HG02981 (cell line): ENCODE measurements around the gene MAGI1.
"Not testable (repeated sequence)": the region's sequence is repeated elsewhere in the genome, so short reads cannot be mapped to it uniquely, and the experiment has no call there.

ENCODE experiments used
- ATAC-seq: cut with Tn5 transposase; IDR thresholded peaks from one replicate; pipeline ENCODE4 v1.9.1; 2021; ENCODE audit warnings: mild to moderate bottlenecking, moderate library complexity; ENCODE audit not compliant: unreplicated experiment

MAGI1 gene

GRCh38 chr3:66041116-66041515 lies 2.4 kb upstream of the MAGI1 start:
- no peak for ATAC-seq

GRCh38 chr3:66039590-66039887 lies 821 bp upstream of the MAGI1 start:
- ATAC-seq = no peak

- peak; percentile 23 for ATAC-seq
These were observed 363 bp downstream of the MAGI1 start for GRCh38 chr3:66038384-66038725.

DNA sequence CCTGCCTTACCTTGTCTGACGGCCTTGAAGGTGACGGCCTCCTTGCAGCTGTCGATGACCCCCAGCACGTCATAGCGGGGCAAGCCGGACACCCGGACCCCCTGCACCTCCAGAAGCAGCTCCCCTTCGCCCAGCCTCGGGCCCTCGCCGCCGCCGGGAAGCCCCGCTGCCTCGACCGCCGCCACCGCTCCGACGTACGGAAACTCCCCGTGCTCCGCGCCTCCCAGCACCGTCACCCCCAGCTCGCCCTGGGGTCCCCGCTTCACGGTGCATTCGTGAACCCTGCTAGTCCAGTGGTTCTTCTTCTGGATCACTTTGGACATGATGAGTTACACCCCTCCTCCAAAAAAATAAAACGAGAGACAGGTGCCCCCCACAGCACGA lies 740 bp downstream of the MAGI1 start:
- ATAC-seq = no peak

DNA sequence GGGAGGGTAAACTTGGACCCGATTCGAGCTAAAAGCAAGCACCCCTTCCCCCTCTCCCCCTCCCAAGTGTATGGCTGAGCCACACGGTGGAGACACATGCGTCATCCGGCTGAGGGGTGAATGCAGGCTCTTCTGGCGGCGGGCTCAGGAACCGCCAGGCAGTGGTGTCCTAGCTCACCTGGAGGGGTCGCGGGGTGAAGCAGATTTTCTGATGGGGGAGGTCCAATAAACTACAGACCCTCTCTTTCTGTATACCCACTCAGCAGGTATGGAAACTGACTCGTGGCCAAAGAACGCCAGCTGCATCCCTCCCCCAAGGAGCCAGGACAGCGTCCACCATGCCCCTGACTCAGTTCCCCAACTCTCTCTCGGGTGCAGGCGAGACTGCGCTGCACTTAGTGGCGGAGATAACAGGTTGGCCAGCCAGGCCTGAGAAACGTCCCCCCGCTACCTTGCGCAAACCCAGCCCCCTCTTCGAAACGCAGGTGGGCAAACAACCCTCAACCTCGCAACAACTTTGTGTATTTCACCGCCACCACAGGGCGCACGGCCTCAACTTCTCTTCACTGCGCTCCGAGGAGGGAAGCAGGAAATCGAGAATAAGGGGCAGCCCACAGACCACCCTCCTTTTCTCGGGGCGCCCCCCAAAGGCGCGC lies 1.3 kb downstream of the MAGI1 start:
- ATAC-seq = no peak

DNA sequence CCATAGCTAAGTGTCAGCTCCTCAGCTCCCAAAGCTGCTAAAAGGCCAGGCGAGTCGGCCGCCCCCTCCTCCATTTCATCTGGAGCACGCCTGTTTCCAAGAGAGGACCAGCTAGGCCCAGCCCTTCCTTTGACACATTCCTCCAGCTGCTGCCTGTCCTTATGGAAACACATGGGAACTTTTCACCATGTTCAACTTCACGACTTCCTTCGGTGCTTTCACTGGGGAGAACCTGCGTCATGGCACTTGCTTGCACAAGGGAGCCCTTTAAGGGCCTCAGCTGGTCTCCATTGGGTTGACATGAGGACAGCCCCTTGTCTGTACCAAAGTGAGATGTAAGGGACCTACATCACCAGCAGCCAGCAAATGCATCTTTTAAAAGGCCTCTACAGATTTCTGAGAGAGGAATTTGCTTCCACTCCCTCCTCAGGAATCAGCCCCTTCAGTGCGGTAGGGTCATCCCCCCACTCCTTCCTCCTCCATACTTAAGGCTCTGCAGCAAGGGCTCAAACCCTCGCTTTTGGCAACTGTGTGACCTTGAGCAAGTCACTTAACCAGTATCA lies 2.1 kb downstream of the MAGI1 start:
- ATAC-seq = no peak

GRCh38 chr3:66035763-66036477 lies 2.8 kb downstream of the MAGI1 start:
- ATAC-seq = no peak

DNA sequence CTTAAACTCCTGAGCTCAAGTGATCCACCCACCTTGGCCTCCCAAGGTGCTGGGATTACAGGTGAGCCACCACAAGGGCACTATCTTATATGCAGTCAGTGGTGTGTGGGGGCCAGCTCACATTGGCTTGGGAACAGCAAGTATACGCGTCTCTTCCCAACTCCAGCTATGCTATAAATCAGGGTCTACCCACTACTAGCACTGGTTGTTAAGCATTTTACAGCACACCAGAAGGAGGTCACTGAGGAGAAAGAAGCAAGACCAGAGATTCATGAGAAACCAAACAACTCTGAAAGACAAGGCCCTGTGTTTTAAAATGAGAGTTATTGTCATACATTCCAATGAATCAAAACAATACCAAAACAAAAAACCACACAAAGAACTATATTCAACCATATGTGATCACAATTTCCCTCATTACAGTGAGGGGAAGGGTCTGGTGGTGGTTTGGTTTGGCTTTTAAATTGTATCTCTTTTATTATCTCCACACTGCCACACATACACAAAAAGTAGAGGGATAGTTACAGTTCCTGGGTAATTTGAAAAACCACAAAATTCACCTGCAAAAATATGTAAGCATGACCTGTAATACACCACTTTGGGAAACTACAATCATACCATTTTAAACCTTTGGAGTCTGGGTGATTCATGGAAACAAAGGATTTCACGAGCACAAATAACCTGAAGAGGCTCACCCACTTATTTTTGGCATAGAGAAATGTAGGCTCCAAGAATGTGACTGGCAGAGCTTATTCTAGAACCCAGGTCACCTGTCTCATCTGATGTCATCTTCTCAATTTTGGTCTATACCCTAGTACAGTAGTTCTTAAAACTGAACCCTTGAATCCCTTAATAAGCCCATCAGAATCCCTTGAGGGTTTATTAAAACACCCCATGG lies 5.2 kb downstream of the MAGI1 start:
- no peak for ATAC-seq

GRCh38 chr3:66031102-66031698 lies 7.5 kb downstream of the MAGI1 start:
- no peak for ATAC-seq

GRCh38 chr3:66029443-66029842 lies 9.3 kb downstream of the MAGI1 start:
- ATAC-seq = no peak

GRCh38 chr3:66029014-66029413 lies 9.7 kb downstream of the MAGI1 start:
- no peak for ATAC-seq

- ATAC-seq = no peak
These were observed 10.3 kb downstream of the MAGI1 start for GRCh38 chr3:66028457-66028856.

DNA sequence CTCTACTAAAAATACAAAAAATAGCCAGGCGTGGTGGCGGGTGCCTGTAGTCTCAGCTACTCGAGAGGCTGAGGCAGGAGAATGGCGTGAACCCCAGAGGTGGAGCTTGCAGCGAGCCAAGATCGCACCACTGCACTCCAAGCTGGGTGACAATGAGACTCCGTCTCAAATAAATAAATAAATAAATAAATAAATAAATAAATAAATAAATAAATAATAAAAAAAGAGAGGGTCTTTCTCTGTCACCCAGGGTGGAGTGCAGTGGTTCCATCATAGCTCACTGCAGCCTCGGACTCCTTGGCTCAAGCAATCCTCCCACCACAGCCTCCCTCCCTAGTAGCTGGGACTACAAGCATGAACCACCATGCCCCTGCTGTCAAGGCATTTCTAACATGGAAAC lies 11.6 kb downstream of the MAGI1 start:
- ATAC-seq = not testable (repeated sequence)

DNA sequence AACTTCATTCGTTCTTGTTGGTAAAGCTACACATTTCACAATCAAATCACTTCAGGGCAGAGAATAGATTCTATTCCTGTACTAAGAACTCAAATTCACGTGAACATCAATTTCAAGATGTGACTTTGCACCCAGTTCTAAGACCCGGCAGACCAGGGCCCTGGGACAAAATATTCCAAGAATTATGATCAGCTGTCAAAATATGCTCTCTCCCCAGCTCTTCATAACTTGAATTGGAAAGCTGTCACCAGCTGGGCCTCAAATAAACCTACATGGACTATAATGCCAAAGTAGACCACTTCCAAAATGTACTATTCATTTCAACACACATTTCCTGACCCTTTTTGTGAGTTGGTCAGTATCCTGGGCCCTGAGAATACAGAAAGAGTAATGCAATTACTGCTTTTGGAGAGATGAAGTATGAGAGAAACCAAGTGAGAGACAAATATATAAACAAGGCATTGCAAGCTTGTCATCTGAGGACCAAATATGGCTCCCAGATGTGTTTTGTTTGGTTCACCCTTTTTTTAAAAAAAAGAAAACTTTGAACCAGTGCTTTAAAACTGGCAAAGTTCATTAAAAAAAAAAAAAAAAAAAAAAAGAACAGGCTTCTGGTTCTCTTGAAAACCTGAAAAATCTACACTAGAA lies 14.9 kb downstream of the MAGI1 start:
- no peak for ATAC-seq

- no peak for ATAC-seq
These were observed 15.5 kb downstream of the MAGI1 start for GRCh38 chr3:66023229-66023628.

DNA sequence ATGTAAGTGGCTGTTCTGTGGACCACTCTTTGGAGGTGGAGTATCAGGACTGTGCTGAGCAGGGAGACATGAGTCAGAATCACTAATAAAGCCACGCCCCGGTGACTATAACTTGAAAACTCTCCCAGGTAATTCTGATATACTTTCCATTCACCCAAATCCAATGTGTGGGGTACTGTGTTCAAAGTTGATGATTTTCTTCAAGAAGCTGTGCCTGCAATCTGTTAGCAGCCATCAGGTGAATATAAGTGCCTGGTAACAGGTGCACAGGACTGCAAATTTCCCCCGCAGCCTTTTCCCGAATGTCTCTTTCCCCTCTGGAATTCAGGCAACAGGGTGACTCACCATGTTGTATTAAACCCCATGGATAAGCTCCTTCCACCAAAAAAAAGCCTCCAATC lies 17.0 kb downstream of the MAGI1 start:
- ATAC-seq = no peak

- ATAC-seq = no peak
These were observed 18.8 kb downstream of the MAGI1 start for GRCh38 chr3:66019896-66020295.

- no peak for ATAC-seq
These were observed 20.4 kb downstream of the MAGI1 start for GRCh38 chr3:66018057-66019033.

DNA sequence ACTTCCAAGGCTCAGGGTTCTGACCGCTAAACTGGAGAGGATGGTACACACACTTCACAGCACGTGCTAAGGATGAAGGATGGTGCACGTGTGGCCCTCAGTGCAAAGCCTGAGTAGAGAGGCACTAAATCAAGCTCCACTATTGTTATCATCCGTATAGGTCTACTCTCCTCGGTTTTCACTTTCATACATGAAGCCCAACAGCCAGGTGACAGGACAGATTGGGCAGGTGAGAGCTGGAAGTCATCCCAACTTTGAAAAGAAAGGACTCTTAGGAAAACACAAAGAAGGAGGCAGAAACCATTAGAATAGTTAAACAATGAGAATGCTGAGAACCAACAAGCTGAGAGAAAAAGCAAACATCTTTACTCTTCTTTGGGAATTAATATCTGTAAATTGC lies 21.1 kb downstream of the MAGI1 start:
- ATAC-seq = no peak

DNA sequence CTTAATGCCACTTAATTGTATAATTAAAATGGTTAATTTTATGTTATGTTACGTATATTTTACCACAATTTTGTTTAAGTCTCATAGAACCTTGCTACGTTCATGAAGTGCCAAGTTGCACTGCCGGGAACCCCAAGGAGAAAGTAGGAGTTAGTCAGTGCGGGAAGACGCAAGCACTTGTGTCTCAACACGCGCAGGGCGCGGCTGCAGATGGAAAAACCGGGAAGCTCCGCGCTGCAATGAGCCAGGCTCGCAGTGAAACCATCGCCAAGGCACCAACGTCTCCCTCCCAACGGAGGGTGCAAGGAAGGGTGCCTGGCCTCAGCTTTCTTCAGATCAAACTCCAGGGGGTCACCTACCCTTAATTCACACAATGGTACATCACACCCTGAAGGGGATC lies 21.6 kb downstream of the MAGI1 start:
- no peak for ATAC-seq
